Left lung (tissue), 10 donors: ENCODE results near the gene SHFL. TPM values are rescaled to one million over a fixed set of nuclear protein-coding genes. Genes with fewer than 3 reads are reported as not detected.

Experiments used
- ATAC-seq: fragments of 200-7000 bp; cut with Tn5 transposase; one replicate; pipeline ENCODE4 v1.9.1; 2020; ENCODE audit warnings: moderate library complexity
- DNase-seq, 4 donors: peaks; one replicate each; pipeline ENCODE4 v3.0.0-alpha.2; 2013 to 2020
- H3K27ac ChIP-seq, 2 donors: fragments of 200-600 bp; sonication (generic) in 1 of 2; one replicate each; pipeline versions ENCODE4 v1.5.0 to v1.8.0; 2020 to 2021
- H3K27me3 ChIP-seq, 2 donors: fragments of 200-600 bp; sonication (generic) in 1 of 2; one replicate each; pipeline versions ENCODE4 v1.5.0 to v1.8.0; 2020 to 2021
- H3K36me3 ChIP-seq, 2 donors: fragments of 200-600 bp; sonication (generic) in 1 of 2; one replicate each; pipeline versions ENCODE4 v1.5.0 to v1.8.0; 2020 to 2021
- H3K4me1 ChIP-seq, 2 donors: fragments of 200-600 bp; one replicate each; pipeline ENCODE4 v1.8.0; 2021
- H3K4me3 ChIP-seq, 2 donors: fragments of 200-600 bp; sonication (generic) in 1 of 2; one replicate each; pipeline versions ENCODE4 v1.5.0 to v1.8.0; 2020 to 2021; ENCODE audit warnings: mild to moderate bottlenecking in 1 of 2
- H3K9me3 ChIP-seq, 2 donors: fragments of 200-600 bp; sonication (generic) in 1 of 2; one replicate each; pipeline versions ENCODE4 v1.5.0 to v1.8.0; 2020 to 2021
- CTCF ChIP-seq, 2 donors: fragments of 200-600 bp; sonication (generic) in 1 of 2; IDR thresholded peaks; one replicate each; pipeline versions ENCODE4 v1.5.0 to v1.8.0; 2021; ENCODE audit warnings: antibody characterized with exemption in 2 of 2
- intact Hi-C, 2 donors: fragments of 100-400 bp; cut with DNase I; formaldehyde crosslinking; loops; one replicate each; pipeline versions ENCODE4 v1.11.2 to v1.14.2; 2022
- polyA plus RNA-seq, 6 donors: library from polyadenylated mRNA; unstranded; fragments of 120-200 nt; gene quantifications; one replicate each; pipeline ENCODE4 v1.2.1, GENCODE V29; 2013; ENCODE audit not compliant: insufficient read length in 6 of 6
- total RNA-seq, 2 donors: library from RNA; stranded (reverse); fragmentation: NEBNext Ultra II Directional; extraction: Animal tissue kit (Norgen Biotek cat#: 25700); gene quantifications; one replicate each; pipeline ENCODE4 v1.2.1, GENCODE V29; 2021
- donor health status: DM: no; HTN: yes; CAD: no.
- donor health status: DM: no; HTN: no; CAD: no.

Gene SHFL
- total and polyA plus RNA-seq, 8 donors: 28.8 to 41.6 (median 35.8) TPM

GRCh38 chr19:10091370-10091687, 5.2 kb downstream of the SHFL start:
- DNase-seq (peak in 1 of 4 donors; percentile 74), ATAC-seq (no peak)
- H3K27me3 ChIP-seq: no peaks in the 10 kb centered on the region
- TF ChIP-seq CTCF (IDR thresholded peaks at IDR 0.05): no peak
- H3K4me1 ChIP-seq: peaks cover 0 to 17% of the 10 kb centered on the region in 2 donors
- H3K4me3 ChIP-seq: no peak overlapping the region
- peaks cover 0 to 51% of the 10 kb centered on the region in 2 donors for H3K36me3 ChIP-seq
- H3K27ac ChIP-seq: no peak overlapping the region
- intact Hi-C loops: no loop called here
- H3K9me3 ChIP-seq: no peaks in the 10 kb centered on the region

DNA sequence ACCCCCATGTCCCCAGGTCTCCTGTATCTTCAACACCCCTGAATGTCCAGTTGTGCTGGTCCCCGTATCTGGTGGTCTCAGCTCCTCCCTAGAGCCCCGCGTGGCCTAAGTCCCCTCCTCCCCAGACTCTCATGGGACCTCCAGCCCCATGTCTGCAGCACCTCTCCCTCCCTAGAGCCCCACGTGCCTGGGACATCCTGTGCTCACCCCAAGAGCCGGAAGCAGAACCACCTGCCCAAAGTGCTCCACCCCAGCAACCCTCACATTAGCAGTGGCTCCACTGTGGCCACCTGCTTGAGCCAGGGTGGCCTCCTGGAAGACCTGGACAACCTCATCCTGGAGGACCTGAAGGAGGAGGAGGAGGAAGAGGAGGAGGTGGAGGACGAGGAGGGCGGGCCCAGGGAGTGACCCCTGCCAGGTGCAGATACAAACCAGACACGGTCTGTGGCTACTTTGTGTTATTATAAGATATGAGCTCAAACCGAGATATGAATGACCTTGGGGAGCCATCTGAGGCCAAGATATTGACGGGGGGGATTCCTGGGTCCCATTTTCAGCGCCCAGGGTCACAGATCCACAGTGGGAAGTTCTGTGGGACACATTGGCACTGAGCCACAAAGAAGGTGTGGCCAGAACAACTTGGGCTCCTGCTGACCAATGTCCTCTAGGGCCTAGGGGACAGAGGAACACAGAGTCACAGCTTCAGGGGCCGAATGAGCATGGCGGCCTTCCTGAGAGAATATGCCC, 6.0 kb downstream of the SHFL start:
- peaks cover 3 to 20% of the 10 kb centered on the region in 2 donors for H3K4me1 ChIP-seq
- ATAC-seq (no peak), DNase-seq (no peak)
- peaks cover 0 to 51% of the 10 kb centered on the region in 2 donors for H3K36me3 ChIP-seq
- no peaks in the 10 kb centered on the region for H3K9me3 ChIP-seq
- TF ChIP-seq CTCF (IDR thresholded peaks at IDR 0.05): no peak
- H3K27me3 ChIP-seq: no peaks in the 10 kb centered on the region
- no peak overlapping the region for H3K4me3 ChIP-seq
- H3K27ac ChIP-seq: no peak overlapping the region
- intact Hi-C loops: no loop called here

DNA sequence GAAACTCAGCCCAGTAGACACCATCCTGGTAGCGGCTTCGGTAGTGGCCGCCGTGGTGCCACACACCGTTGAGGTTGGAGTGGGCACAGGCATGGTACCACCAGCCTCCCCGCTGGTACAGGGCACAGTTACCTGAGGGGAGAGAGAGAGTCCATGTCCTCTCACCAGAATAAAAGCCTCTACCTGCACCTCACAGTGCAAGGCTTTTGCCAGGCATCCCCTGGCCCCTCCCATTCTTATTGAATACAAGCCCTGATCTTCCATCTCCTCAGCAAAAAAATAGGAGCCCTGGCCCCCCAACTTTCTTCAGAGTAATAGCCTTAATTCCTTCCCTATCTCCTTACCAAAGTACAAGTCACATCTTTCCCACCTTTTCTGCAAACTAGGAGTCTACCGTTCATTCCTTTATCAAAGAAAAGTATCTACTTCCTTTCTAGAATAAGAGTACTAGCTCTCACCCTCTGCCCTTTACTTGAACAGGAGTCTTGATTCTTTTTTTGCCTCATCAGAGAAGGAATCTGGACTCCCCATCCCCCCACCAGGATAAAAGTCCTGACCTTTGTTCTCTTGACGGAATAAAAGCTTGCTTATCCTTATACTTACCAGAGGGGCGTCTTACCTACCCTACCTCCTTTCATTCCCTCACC, 6.7 kb downstream of the SHFL start:
- Histone ChIP-seq H3K27ac (no peak overlapping the region), H3K36me3 (peaks cover 0 to 51% of the 10 kb centered on the region in 2 donors), H3K4me3 (no peak overlapping the region), H3K4me1 (peaks cover 3 to 14% of the 10 kb centered on the region in 2 donors), H3K27me3 (no peaks in the 10 kb centered on the region), H3K9me3 (no peaks in the 10 kb centered on the region)
- ATAC-seq (no peak), DNase-seq (no peak)
- TF ChIP-seq CTCF (IDR thresholded peaks at IDR 0.05): no peak
- intact Hi-C loops: no loop called here

DNA sequence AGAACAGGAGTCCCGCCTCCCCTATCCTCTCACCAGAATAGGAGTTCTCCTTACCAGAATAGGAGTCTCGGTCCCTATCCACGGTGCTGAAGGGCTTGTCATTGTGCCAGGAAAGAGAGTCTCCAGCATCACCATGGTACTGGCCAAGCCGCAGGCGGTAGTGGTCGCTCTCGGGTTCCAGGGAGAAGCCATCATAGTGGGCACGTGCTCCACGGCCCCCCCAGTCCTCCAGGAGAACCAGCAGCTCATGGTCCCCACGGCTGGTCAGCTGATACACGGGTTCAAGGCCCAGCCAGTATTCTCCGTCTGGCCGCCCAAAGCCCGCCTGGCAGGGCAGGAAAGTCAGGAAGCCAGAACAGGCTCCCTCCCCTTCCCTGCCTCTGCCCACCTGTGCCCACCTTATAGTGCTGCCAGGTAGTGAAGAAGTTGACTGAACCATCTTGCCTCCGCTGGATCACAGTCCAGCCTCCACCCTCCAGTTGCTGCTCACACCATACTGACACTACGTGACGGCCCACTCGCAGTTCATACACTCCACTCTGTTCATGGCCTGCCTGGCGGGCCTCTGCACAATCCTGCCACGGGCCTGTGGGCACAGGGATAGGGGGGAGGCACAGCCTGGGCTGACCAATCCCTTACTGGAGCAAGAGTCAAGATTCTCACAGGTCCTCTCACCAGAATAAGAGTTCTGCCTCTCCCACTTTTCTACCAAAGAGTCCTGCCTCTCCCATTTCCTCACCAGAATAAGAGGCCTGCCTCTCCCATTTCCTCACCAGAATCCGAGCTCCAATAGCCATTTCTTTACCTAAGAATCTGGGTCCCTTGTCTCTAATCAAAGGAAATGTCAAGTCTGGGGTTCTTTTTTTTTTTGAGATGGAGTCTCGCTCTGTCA, 7.4 kb downstream of the SHFL start:
- H3K4me3 ChIP-seq: no peak overlapping the region
- H3K27ac ChIP-seq: no peak overlapping the region
- peaks cover 3 to 14% of the 10 kb centered on the region in 2 donors for H3K4me1 ChIP-seq
- no peak for TF ChIP-seq CTCF (IDR thresholded peaks at IDR 0.05)
- peaks cover 0 to 51% of the 10 kb centered on the region in 2 donors for H3K36me3 ChIP-seq
- ATAC-seq (no peak), DNase-seq (no peak)
- H3K27me3 ChIP-seq: no peaks in the 10 kb centered on the region
- H3K9me3 ChIP-seq: no peaks in the 10 kb centered on the region
- intact Hi-C loops: no loop called here

- Histone ChIP-seq H3K4me1 (peaks cover 3 to 14% of the 10 kb centered on the region in 2 donors), H3K4me3 (peak overlapping the region; percentile 5 to 20), H3K36me3 (peaks cover 0 to 33% of the 10 kb centered on the region in 2 donors), H3K9me3 (no peaks in the 10 kb centered on the region), H3K27me3 (no peaks in the 10 kb centered on the region), H3K27ac (peak overlapping the region; percentile 69 to 90)
- intact Hi-C loops: no loop called here
- no peak for DNase-seq
- no peak for TF ChIP-seq CTCF (IDR thresholded peaks at IDR 0.05)
- no peak for ATAC-seq
These were observed 9.5 kb downstream of the SHFL start for GRCh38 chr19:10095622-10095947.
